K562 (cell line): Measurements from ENCODE around the gene CST3. TPM values are rescaled to one million over a fixed set of nuclear protein-coding genes. Genes with fewer than 3 reads are reported as not detected.

Experiments
- NCOA6 ChIP-seq: fragments of 450-650 bp; IDR thresholded peaks from 2 replicates; pipeline ENCODE4 v1.6.1; 2017; ENCODE audit warnings: mild to moderate bottlenecking
- NKRF ChIP-seq: fragments of 450-650 bp; IDR thresholded peaks from 2 replicates; pipeline ENCODE4 v1.6.1; 2016; ENCODE audit warnings: borderline replicate concordance
- SREBF2 ChIP-seq: sonication (generic); formaldehyde crosslinking; IDR thresholded peaks from 2 replicates; pipeline ENCODE4 v1.4.0; 2020; ENCODE audit warnings: mild to moderate bottlenecking, missing genetic modification reagents
- SRF ChIP-seq, 2 experiments: fragments of 250-450, 450-650 bp in 1 of 2; sonication (Bioruptor Pico) in 1 of 2; sonication (generic) in 1 of 2; formaldehyde crosslinking; IDR thresholded peaks; 2 replicates each; pipeline versions ENCODE4 v1.5.0 to v1.5.1; 2020 to 2022; ENCODE audit warnings: mild to moderate bottlenecking in 1 of 2, missing genetic modification reagents in 1 of 2
- ZNF282 ChIP-seq: sonication (generic); formaldehyde crosslinking; IDR thresholded peaks from 2 replicates; pipeline ENCODE4 v1.8.1; 2023; ENCODE audit warnings: missing genetic modification reagents
- polyA plus RNA-seq, 8 experiments: library from polyadenylated mRNA; depleted of rRNA in 4 of 8; stranded (reverse) in 5 of 8; unstranded in 3 of 8; fragments of >200 nt; fragmentation: Nextera tagmentation in 2 of 8; fragmentation: Illumina TruSeq in 1 of 8; extraction: Ambion mirVana in 2 of 8; extraction: Trizol in 1 of 8; gene quantifications; 2 replicates each; pipeline versions ENCODE4 v1.2.1 to v1.2.3, GENCODE V29; 2011 to 2014; ENCODE audit warnings: inconsistent platforms in 1 of 8, missing spikeins in 1 of 8
- total RNA-seq, 7 experiments: library from RNA; depleted of rRNA in 6 of 7; stranded (reverse); fragments of >200 nt in 6 of 7; fragmentation: Illumina TruSeq in 2 of 7; extraction: Trizol in 2 of 7; gene quantifications; 2 replicates each; pipeline versions ENCODE4 v1.2.1 to v1.2.3, GENCODE V29; 2011 to 2021; ENCODE audit warnings: low replicate concordance in 1 of 7
- TF ChIP-seq, protein P1 (sequence below): fragments of 250-450 bp; sonication (Bioruptor Pico); IDR thresholded peaks from 2 replicates; pipeline ENCODE4 v1.4.0; 2020
- TF ChIP-seq, protein P2 (sequence below), 2 experiments: fragments of 450-650 bp in 1 of 2; sonication (generic) in 1 of 2; formaldehyde crosslinking in 1 of 2; IDR thresholded peaks in 1 of 2; conservative IDR thresholded peaks in 1 of 2; 2 replicates each; pipeline versions ENCODE4 v1.6.1 to v1.8.1; 2016 to 2023; ENCODE audit warnings: mild to moderate bottlenecking in 2 of 2, moderate library complexity in 2 of 2, inconsistent platforms in 1 of 2, missing genetic modification reagents in 1 of 2

The CST3 gene
- total and polyA plus RNA-seq, 9 of the 15 experiments (the other 6 are each of a cell fraction or from before 2014, with no cell fraction given) = 8.7 to 113 (median 48.5) TPM

DNA sequence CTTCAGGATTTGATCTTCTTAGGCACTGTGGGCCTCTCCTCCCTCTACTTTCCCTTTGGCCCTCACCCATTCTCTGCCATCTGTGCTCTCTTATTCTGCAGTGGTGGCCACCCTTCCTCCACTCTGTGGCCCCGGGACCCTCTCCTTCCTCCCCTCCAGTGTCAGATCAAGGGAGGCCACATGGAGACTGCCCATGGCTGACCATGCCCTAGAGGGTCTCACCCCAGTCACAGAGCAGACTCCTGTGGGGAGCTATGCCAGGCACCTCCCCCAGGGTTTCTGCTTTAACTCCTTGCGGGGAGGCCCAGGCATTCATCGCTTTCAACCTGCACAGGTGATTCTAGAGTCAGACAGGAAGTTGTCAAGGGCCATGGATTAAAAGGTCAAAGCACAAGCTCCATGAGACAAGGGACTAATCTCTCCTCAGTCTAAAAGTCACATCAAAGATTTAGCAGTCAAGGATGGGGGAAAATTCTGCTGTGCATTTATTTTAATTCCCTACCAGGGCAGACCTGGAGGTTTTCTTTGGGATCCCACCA, 15.7 kb upstream of the CST3 start (continued):
- TF ChIP-seq, protein P1, sequence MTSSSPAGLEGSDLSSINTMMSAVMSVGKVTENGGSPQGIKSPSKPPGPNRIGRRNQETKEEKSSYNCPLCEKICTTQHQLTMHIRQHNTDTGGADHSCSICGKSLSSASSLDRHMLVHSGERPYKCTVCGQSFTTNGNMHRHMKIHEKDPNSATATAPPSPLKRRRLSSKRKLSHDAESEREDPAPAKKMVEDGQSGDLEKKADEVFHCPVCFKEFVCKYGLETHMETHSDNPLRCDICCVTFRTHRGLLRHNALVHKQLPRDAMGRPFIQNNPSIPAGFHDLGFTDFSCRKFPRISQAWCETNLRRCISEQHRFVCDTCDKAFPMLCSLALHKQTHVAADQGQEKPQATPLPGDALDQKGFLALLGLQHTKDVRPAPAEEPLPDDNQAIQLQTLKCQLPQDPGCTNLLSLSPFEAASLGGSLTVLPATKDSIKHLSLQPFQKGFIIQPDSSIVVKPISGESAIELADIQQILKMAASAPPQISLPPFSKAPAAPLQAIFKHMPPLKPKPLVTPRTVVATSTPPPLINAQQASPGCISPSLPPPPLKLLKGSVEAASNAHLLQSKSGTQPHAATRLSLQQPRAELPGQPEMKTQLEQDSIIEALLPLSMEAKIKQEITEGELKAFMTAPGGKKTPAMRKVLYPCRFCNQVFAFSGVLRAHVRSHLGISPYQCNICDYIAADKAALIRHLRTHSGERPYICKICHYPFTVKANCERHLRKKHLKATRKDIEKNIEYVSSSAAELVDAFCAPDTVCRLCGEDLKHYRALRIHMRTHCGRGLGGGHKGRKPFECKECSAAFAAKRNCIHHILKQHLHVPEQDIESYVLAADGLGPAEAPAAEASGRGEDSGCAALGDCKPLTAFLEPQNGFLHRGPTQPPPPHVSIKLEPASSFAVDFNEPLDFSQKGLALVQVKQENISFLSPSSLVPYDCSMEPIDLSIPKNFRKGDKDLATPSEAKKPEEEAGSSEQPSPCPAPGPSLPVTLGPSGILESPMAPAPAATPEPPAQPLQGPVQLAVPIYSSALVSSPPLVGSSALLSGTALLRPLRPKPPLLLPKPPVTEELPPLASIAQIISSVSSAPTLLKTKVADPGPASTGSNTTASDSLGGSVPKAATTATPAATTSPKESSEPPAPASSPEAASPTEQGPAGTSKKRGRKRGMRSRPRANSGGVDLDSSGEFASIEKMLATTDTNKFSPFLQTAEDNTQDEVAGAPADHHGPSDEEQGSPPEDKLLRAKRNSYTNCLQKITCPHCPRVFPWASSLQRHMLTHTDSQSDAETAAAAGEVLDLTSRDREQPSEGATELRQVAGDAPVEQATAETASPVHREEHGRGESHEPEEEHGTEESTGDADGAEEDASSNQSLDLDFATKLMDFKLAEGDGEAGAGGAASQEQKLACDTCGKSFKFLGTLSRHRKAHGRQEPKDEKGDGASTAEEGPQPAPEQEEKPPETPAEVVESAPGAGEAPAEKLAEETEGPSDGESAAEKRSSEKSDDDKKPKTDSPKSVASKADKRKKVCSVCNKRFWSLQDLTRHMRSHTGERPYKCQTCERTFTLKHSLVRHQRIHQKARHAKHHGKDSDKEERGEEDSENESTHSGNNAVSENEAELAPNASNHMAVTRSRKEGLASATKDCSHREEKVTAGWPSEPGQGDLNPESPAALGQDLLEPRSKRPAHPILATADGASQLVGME = no peak
- TF ChIP-seq SRF (CRISPR knock-in tag; IDR thresholded peaks at IDR 0.05) = no peak
- no peak for TF ChIP-seq NCOA6
- TF ChIP-seq NKRF = no peak
- no peak for TF ChIP-seq SREBF2
- no peak for TF ChIP-seq ZNF282 (CRISPR knock-in tag)
- TF ChIP-seq, protein P2, sequence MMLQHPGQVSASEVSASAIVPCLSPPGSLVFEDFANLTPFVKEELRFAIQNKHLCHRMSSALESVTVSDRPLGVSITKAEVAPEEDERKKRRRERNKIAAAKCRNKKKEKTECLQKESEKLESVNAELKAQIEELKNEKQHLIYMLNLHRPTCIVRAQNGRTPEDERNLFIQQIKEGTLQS (IDR thresholded peaks at IDR 0.05) = no peak
- TF ChIP-seq, protein P2 (CRISPR knock-in tag; conservative IDR thresholded peaks at IDR 0.05) = no peak
